Astrocyte of the spinal cord (primary cell): ENCODE measurements around the gene PFDN2.

Source experiments
- DNase-seq: peaks from one replicate; pipeline ENCODE4 v3.0.0; 2011; ENCODE audit warnings: low read depth, low spot score
- H3K4me3 ChIP-seq: 2 replicates; pipeline ENCODE4 v1.5.1; 2011; ENCODE audit warnings: low read depth, mild to moderate bottlenecking, low read length, moderate library complexity
- CTCF ChIP-seq: IDR thresholded peaks from 2 replicates; pipeline ENCODE4 v1.5.1; 2012; ENCODE audit warnings: low read depth, mild to moderate bottlenecking, low read length, inconsistent platforms
- in situ Hi-C: cut with HindIII; loops from 2 replicates; pipeline ENCODE4 v1.10.0; 2017; ENCODE audit warnings: low sequenced_read_pairs

PFDN2 gene

GRCh38 chr1:161117759-161118581 lies at the start of gene PFDN2, which contains the start of gene NIT1:
PFDN2 (minus strand) TSS chr1:161118037; CDS start chr1:161118026, 11 bp downstream.
NIT1 (plus strand) TSS chr1:161118105; CDS start chr1:161118177, 72 bp downstream.
- TF ChIP-seq CTCF = no peak
- in situ Hi-C loops = no loop called here

GRCh38 chr1:161166669-161167548 lies 49.1 kb upstream of the PFDN2 start:
- TF ChIP-seq CTCF = no peak
- DNase-seq = no peak
- in situ Hi-C loops = no loop called here
- peak overlapping the region; percentile 79 for H3K4me3 ChIP-seq

More at GRCh38 chr1:161117759-161118581, at the start of gene PFDN2, which contains the start of gene NIT1:
- peak within 1 kb of the TSS; percentile 87 for H3K4me3 ChIP-seq
- peak; percentile 90 for DNase-seq

GRCh38 chr1:161165742-161166668 lies 48.2 kb upstream of the PFDN2 start, which contains the start of gene PPOX:
PPOX (plus strand) TSS chr1:161166426; CDS start chr1:161166848, 422 bp downstream.
- TF ChIP-seq CTCF = peak; percentile 64
- DNase-seq = peak; percentile 99
- H3K4me3 ChIP-seq = peak within 1 kb of the TSS; percentile 79
- in situ Hi-C loops = no loop called here

- no peak for TF ChIP-seq CTCF
- DNase-seq = no peak
- peak overlapping the region; percentile 79 for H3K4me3 ChIP-seq
- in situ Hi-C loops = no loop called here
Observed at GRCh38 chr1:161164901-161165610, 47.2 kb upstream of the PFDN2 start.

GRCh38 chr1:161163793-161164192 lies 46.0 kb upstream of the PFDN2 start:
- TF ChIP-seq CTCF = no peak
- in situ Hi-C loops = no loop called here
- H3K4me3 ChIP-seq = no peak overlapping the region
- no peak for DNase-seq
